ENCODE results near the gene MEF2D.

The MEF2D gene

GRCh38 chr1:156436141-156437036, 64.2 kb downstream of the MEF2D start:
- H3K9me3 ChIP-seq (replicated peaks in 1 of 2; ENCODE audit: control insufficient read depth in 2 of 2, insufficient read depth in 1 of 2, low read depth in 1 of 2, low read length in 2 of 2), result peaks cover 0 to 2% of the 10 kb centered on the region in 2 donors
- H2AK5ac ChIP-seq (ENCODE audit: low read depth, low read length), result no peak overlapping the region
- H3K36me3 ChIP-seq (replicated peaks in 1 of 2; ENCODE audit: control insufficient read depth in 2 of 2, insufficient read depth in 2 of 2, low read length in 2 of 2), result no peaks in the 10 kb centered on the region
- no peak for DNase-seq (ENCODE audit: low spot score)
- no peak overlapping the region for H3K23ac ChIP-seq (ENCODE audit: low read depth, low read length, poor library complexity)
- no peak overlapping the region for H3K9ac ChIP-seq (ENCODE audit: low read depth, low read length, poor library complexity)
- peak overlapping the region; percentile 38 for H3K4me2 ChIP-seq (ENCODE audit: insufficient read depth, low read length, poor library complexity, severe bottlenecking)
- H3K4me1 ChIP-seq (ENCODE audit: control insufficient read depth in 2 of 2, insufficient read depth in 1 of 2, low read depth in 1 of 2, low read length in 2 of 2), result peaks cover 0 to 25% of the 10 kb centered on the region in 2 donors
- no CpG with 5 or more reads among the region's 77 CpGs for WGBS, 2 donors (ENCODE audit: extremely low coverage in 2 of 2, insufficient read length in 2 of 2, insufficient replicate concordance in 1 of 2)
- no peak overlapping the region for H3K14ac ChIP-seq (ENCODE audit: low read length)
- no peak overlapping the region for H3K4ac ChIP-seq (ENCODE audit: low read length)
- H3K79me1 ChIP-seq (ENCODE audit: low read depth, low read length), result no peaks in the 10 kb centered on the region
- no peak overlapping the region for H4K8ac ChIP-seq (ENCODE audit: low read depth, low read length)
- H2AFZ ChIP-seq (ENCODE audit: low read length), result peak overlapping the region; percentile 74
- H2BK5ac ChIP-seq (ENCODE audit: low read length), result no peak overlapping the region
- peak overlapping the region; percentile 84 for H3K18ac ChIP-seq (ENCODE audit: low read length)
- no peak overlapping the region for H3K4me3 ChIP-seq (ENCODE audit: low read length in 2 of 2)
- no peak overlapping the region for H2BK120ac ChIP-seq (ENCODE audit: low read depth, low read length)
- no peak overlapping the region for H3K27ac ChIP-seq (replicated peaks; ENCODE audit: low read length)
- no peak overlapping the region for H4K91ac ChIP-seq (ENCODE audit: low read depth, low read length, poor library complexity)
- peaks cover 39 to 100% (median 84%) of the 10 kb centered on the region in 3 experiments for H3K27me3 ChIP-seq (ENCODE audit: control insufficient read depth in 3 of 3, insufficient read depth in 3 of 3, low read depth in 1 of 3, low read length in 3 of 3)
- H2BK15ac ChIP-seq (ENCODE audit: low read length), result no peak overlapping the region
- no peak overlapping the region for H2BK12ac ChIP-seq (ENCODE audit: low read length)

GRCh38 chr1:156435545-156436140, 64.9 kb downstream of the MEF2D start:
- no peak overlapping the region for H3K4ac ChIP-seq (ENCODE audit: low read length)
- H2BK5ac ChIP-seq (ENCODE audit: low read length), result no peak overlapping the region
- peak overlapping the region; percentile 33 for H3K9ac ChIP-seq (ENCODE audit: low read depth, low read length, poor library complexity)
- H2AK5ac ChIP-seq (ENCODE audit: low read depth, low read length), result peak overlapping the region; percentile 39
- peak overlapping the region; percentile 74 for H2AFZ ChIP-seq (ENCODE audit: low read length)
- no peak overlapping the region for H3K4me3 ChIP-seq (ENCODE audit: low read length in 2 of 2)
- no peak overlapping the region for H4K91ac ChIP-seq (ENCODE audit: low read depth, low read length, poor library complexity)
- WGBS, 2 donors (ENCODE audit: extremely low coverage in 2 of 2, insufficient read length in 2 of 2, insufficient replicate concordance in 1 of 2), result no CpG with 5 or more reads among the region's 59 CpGs
- H3K36me3 ChIP-seq (replicated peaks in 1 of 2; ENCODE audit: control insufficient read depth in 2 of 2, insufficient read depth in 2 of 2, low read length in 2 of 2), result no peaks in the 10 kb centered on the region
- H2BK120ac ChIP-seq (ENCODE audit: low read depth, low read length), result no peak overlapping the region
- H3K18ac ChIP-seq (ENCODE audit: low read length), result peak overlapping the region; percentile 86
- no peaks in the 10 kb centered on the region for H3K79me1 ChIP-seq (ENCODE audit: low read depth, low read length)
- H3K27ac ChIP-seq (replicated peaks; ENCODE audit: low read length), result no peak overlapping the region
- H3K23ac ChIP-seq (ENCODE audit: low read depth, low read length, poor library complexity), result peak overlapping the region; percentile 56
- peaks cover 40 to 98% (median 84%) of the 10 kb centered on the region in 3 experiments for H3K27me3 ChIP-seq (ENCODE audit: control insufficient read depth in 3 of 3, insufficient read depth in 3 of 3, low read depth in 1 of 3, low read length in 3 of 3)
- H2BK12ac ChIP-seq (ENCODE audit: low read length), result no peak overlapping the region
- no peak overlapping the region for H2BK15ac ChIP-seq (ENCODE audit: low read length)
- H3K4me2 ChIP-seq (ENCODE audit: insufficient read depth, low read length, poor library complexity, severe bottlenecking), result no peak overlapping the region
- peaks cover 0 to 2% of the 10 kb centered on the region in 2 donors for H3K9me3 ChIP-seq (replicated peaks in 1 of 2; ENCODE audit: control insufficient read depth in 2 of 2, insufficient read depth in 1 of 2, low read depth in 1 of 2, low read length in 2 of 2)
- H3K4me1 ChIP-seq (ENCODE audit: control insufficient read depth in 2 of 2, insufficient read depth in 1 of 2, low read depth in 1 of 2, low read length in 2 of 2), result peaks cover 0 to 21% of the 10 kb centered on the region in 2 donors
- no peak overlapping the region for H3K14ac ChIP-seq (ENCODE audit: low read length)
- no peak overlapping the region for H4K8ac ChIP-seq (ENCODE audit: low read depth, low read length)
- DNase-seq (ENCODE audit: low spot score), result no peak

- H2BK120ac ChIP-seq (ENCODE audit: low read depth, low read length), result no peak overlapping the region
- H3K27ac ChIP-seq (replicated peaks; ENCODE audit: low read length), result no peak overlapping the region
- no peak overlapping the region for H2BK12ac ChIP-seq (ENCODE audit: low read length)
- H3K27me3 ChIP-seq (ENCODE audit: control insufficient read depth in 3 of 3, insufficient read depth in 3 of 3, low read depth in 1 of 3, low read length in 3 of 3), result peaks cover 40 to 98% (median 85%) of the 10 kb centered on the region in 3 experiments
- no peaks in the 10 kb centered on the region for H3K36me3 ChIP-seq (replicated peaks in 1 of 2; ENCODE audit: control insufficient read depth in 2 of 2, insufficient read depth in 2 of 2, low read length in 2 of 2)
- no peaks in the 10 kb centered on the region for H3K79me1 ChIP-seq (ENCODE audit: low read depth, low read length)
- peaks cover 2 to 19% of the 10 kb centered on the region in 2 donors for H3K4me1 ChIP-seq (ENCODE audit: control insufficient read depth in 2 of 2, insufficient read depth in 1 of 2, low read depth in 1 of 2, low read length in 2 of 2)
- H4K8ac ChIP-seq (ENCODE audit: low read depth, low read length), result no peak overlapping the region
- H2BK5ac ChIP-seq (ENCODE audit: low read length), result no peak overlapping the region
- peak overlapping the region; percentile 33 for H3K9ac ChIP-seq (ENCODE audit: low read depth, low read length, poor library complexity)
- H3K4me3 ChIP-seq (ENCODE audit: low read length in 2 of 2), result peak overlapping the region in 1 of 2 donors; percentile 47
- peak overlapping the region; percentile 39 for H2AK5ac ChIP-seq (ENCODE audit: low read depth, low read length)
- no peak overlapping the region for H3K4me2 ChIP-seq (ENCODE audit: insufficient read depth, low read length, poor library complexity, severe bottlenecking)
- no peak overlapping the region for H4K91ac ChIP-seq (ENCODE audit: low read depth, low read length, poor library complexity)
- DNase-seq (ENCODE audit: low spot score), result no peak
- H3K23ac ChIP-seq (ENCODE audit: low read depth, low read length, poor library complexity), result peak overlapping the region; percentile 56
- no peak overlapping the region for H2BK15ac ChIP-seq (ENCODE audit: low read length)
- WGBS, 2 donors (ENCODE audit: extremely low coverage in 2 of 2, insufficient read length in 2 of 2, insufficient replicate concordance in 1 of 2), result no CpG with 5 or more reads among the region's 20 CpGs
- peak overlapping the region; percentile 71 for H2AFZ ChIP-seq (ENCODE audit: low read length)
- no peak overlapping the region for H3K4ac ChIP-seq (ENCODE audit: low read length)
- peaks cover 0 to 2% of the 10 kb centered on the region in 2 donors for H3K9me3 ChIP-seq (replicated peaks in 1 of 2; ENCODE audit: control insufficient read depth in 2 of 2, insufficient read depth in 1 of 2, low read depth in 1 of 2, low read length in 2 of 2)
- peak overlapping the region; percentile 50 for H3K14ac ChIP-seq (ENCODE audit: low read length)
- H3K18ac ChIP-seq (ENCODE audit: low read length), result peak overlapping the region; percentile 86
Measured at GRCh38 chr1:156434989-156435544, 65.5 kb downstream of the MEF2D start.

- WGBS, 2 donors (ENCODE audit: extremely low coverage in 2 of 2, insufficient read length in 2 of 2, insufficient replicate concordance in 1 of 2), result no CpG with 5 or more reads among the region's 1 CpG
- H3K4me3 ChIP-seq (ENCODE audit: low read length in 2 of 2), result no peak overlapping the region
- peaks cover 2 to 18% of the 10 kb centered on the region in 2 donors for H3K4me1 ChIP-seq (ENCODE audit: control insufficient read depth in 2 of 2, insufficient read depth in 1 of 2, low read depth in 1 of 2, low read length in 2 of 2)
Measured at GRCh38 chr1:156433602-156434001, 67.0 kb downstream of the MEF2D start.

More at GRCh38 chr1:156433602-156434001, 67.0 kb downstream of the MEF2D start:
- Histone ChIP-seq H3K4me2 (ENCODE audit: insufficient read depth, low read length, poor library complexity, severe bottlenecking) (no peak overlapping the region), H3K27me3 (ENCODE audit: control insufficient read depth in 3 of 3, insufficient read depth in 3 of 3, low read depth in 1 of 3, low read length in 3 of 3) (peaks cover 49 to 98% (median 96%) of the 10 kb centered on the region in 3 experiments), H2BK12ac (ENCODE audit: low read length) (no peak overlapping the region), H3K9me3 (replicated peaks in 1 of 2; ENCODE audit: control insufficient read depth in 2 of 2, insufficient read depth in 1 of 2, low read depth in 1 of 2, low read length in 2 of 2) (peaks cover 0 to 2% of the 10 kb centered on the region in 2 donors), H2BK5ac (ENCODE audit: low read length) (no peak overlapping the region), H4K91ac (ENCODE audit: low read depth, low read length, poor library complexity) (no peak overlapping the region), H3K18ac (ENCODE audit: low read length) (no peak overlapping the region), H3K4ac (ENCODE audit: low read length) (no peak overlapping the region), H3K23ac (ENCODE audit: low read depth, low read length, poor library complexity) (no peak overlapping the region), H4K8ac (ENCODE audit: low read depth, low read length) (no peak overlapping the region), H3K27ac (replicated peaks; ENCODE audit: low read length) (no peak overlapping the region), H2AK5ac (ENCODE audit: low read depth, low read length) (no peak overlapping the region), H3K36me3 (replicated peaks in 1 of 2; ENCODE audit: control insufficient read depth in 2 of 2, insufficient read depth in 2 of 2, low read length in 2 of 2) (no peaks in the 10 kb centered on the region), H3K9ac (ENCODE audit: low read depth, low read length, poor library complexity) (no peak overlapping the region), H2AFZ (ENCODE audit: low read length) (no peak overlapping the region), H3K79me1 (ENCODE audit: low read depth, low read length) (no peaks in the 10 kb centered on the region), H3K14ac (ENCODE audit: low read length) (no peak overlapping the region), H2BK120ac (ENCODE audit: low read depth, low read length) (no peak overlapping the region), H2BK15ac (ENCODE audit: low read length) (no peak overlapping the region)
- no peak for DNase-seq (ENCODE audit: low spot score)

All from neuronal stem cell (in vitro differentiated cells).